ENCODE measurements around the gene RAE1. TPM values are rescaled to one million over a fixed set of nuclear protein-coding genes. Genes with fewer than 3 reads are reported as not detected.

Gene RAE1
- total and polyA plus RNA-seq, 2 of the 4 experiments (the other 2 are of a cell fraction), result 32.8 to 80.5 TPM

- Histone ChIP-seq H2AK9ac (replicated peaks; ENCODE audit: low read depth, low read length, poor library complexity) (no peak overlapping the region), H2BK15ac (ENCODE audit: low read depth, low read length) (no peak overlapping the region), H2BK5ac (ENCODE audit: low read depth, low read length, poor library complexity, severe bottlenecking) (no peak overlapping the region), H3K4me2 (ENCODE audit: low read depth, low read length) (no peak overlapping the region), H4K5ac (ENCODE audit: low read depth, low read length) (no peak overlapping the region), H3K56ac (ENCODE audit: extremely low read depth, insufficient read depth, low read length) (no peak overlapping the region), H3K27me3 (ENCODE audit: control insufficient read depth, insufficient read depth, low read length) (no peaks in the 10 kb centered on the region), H3K9me1 (ENCODE audit: insufficient read depth, low read length) (no peaks in the 10 kb centered on the region), H3K4me3 (ENCODE audit: insufficient read depth, low read depth, low read length) (no peak overlapping the region), H3K9me3 (ENCODE audit: control insufficient read depth, insufficient read depth, low read length) (no peaks in the 10 kb centered on the region), H3K4ac (ENCODE audit: low read depth, low read length) (no peak overlapping the region), H2AK5ac (ENCODE audit: low read depth, low read length) (no peak overlapping the region), H3K9ac (ENCODE audit: low read depth, low read length) (no peak overlapping the region), H4K20me1 (ENCODE audit: insufficient read depth, low read length) (no peaks in the 10 kb centered on the region; the same call in 1 of the 2 replicates), H3K79me1 (ENCODE audit: low read depth in 1 of 2, low read length in 2 of 2) (no peaks in the 10 kb centered on the region), H3K14ac (replicated peaks; ENCODE audit: low read depth, low read length) (no peak overlapping the region), H3K36me3 (ENCODE audit: control insufficient read depth, insufficient read depth, low read length) (peaks cover 20% of the 10 kb centered on the region), H2BK120ac (ENCODE audit: low read depth, low read length) (no peak overlapping the region), H4K8ac (ENCODE audit: low read depth in 2 of 2, low read length in 2 of 2) (no peak overlapping the region), H3K27ac (ENCODE audit: insufficient read depth, low read length) (no peak overlapping the region), H2BK20ac (ENCODE audit: low read depth, low read length) (no peak overlapping the region), H3K4me1 (ENCODE audit: control insufficient read depth, insufficient read depth, low read length) (no peaks in the 10 kb centered on the region), H3K18ac (ENCODE audit: low read depth, low read length) (no peak overlapping the region), H4K91ac (ENCODE audit: insufficient read depth, low read depth, low read length) (no peak overlapping the region), H2AFZ (replicated peaks; ENCODE audit: low read length, poor library complexity) (no peak overlapping the region), H3K23ac (ENCODE audit: low read depth, low read length) (no peak overlapping the region)
- in situ Hi-C loops (cut with MboI; ENCODE audit: low sequenced_read_pairs), result loop anchor here (10.0 to 25.0 kb wide), 3 partner anchors 212 to 1655 kb away; partner anchors contain the start of genes ATP5F1E and PRELID3B
- no TSS peak for BruUV-seq (replicated peaks)
- no peak for ATAC-seq (ENCODE audit: low read depth)
- TF ChIP-seq, protein P1, sequence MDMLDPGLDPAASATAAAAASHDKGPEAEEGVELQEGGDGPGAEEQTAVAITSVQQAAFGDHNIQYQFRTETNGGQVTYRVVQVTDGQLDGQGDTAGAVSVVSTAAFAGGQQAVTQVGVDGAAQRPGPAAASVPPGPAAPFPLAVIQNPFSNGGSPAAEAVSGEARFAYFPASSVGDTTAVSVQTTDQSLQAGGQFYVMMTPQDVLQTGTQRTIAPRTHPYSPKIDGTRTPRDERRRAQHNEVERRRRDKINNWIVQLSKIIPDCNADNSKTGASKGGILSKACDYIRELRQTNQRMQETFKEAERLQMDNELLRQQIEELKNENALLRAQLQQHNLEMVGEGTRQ (IDR thresholded peaks at IDR 0.05; ENCODE audit: low read depth, low read length), result no peak
- TF ChIP-seq CTCF (conservative IDR thresholded peaks at IDR 0.05; ENCODE audit: low read depth, low read length), result no peak
- TF ChIP-seq RFX5 (IDR thresholded peaks at IDR 0.05; ENCODE audit: low read depth, low read length), result no peak
- TF ChIP-seq CHD1 (IDR thresholded peaks at IDR 0.05; ENCODE audit: low read depth, low read length), result no peak
- ChIA-PET POLR2A (ENCODE audit: unreplicated experiment) (no interaction called here), CTCF (interaction anchor here (1.7 kb wide), 1 partner anchor 113 kb away, joined by 10 read pairs; no protein-coding TSS in a partner anchor)
- intact Hi-C loops (cut with micrococcal nuclease), result loop anchor here (10.0 kb wide), 1 partner anchor 832 kb away; no protein-coding TSS in a partner anchor
- WGBS, 2 experiments (ENCODE audit: extremely low coverage in 2 of 2, insufficient read length in 1 of 2), result no CpG with 5 or more reads among the region's 5 CpGs
- dilution Hi-C loops (cut with HindIII; ENCODE audit: low sequenced_read_pairs, unreplicated experiment), result no loop called here
- DNase-seq, result no peak
These were observed 31.5 kb downstream of the RAE1 start for GRCh38 chr20:57382516-57382915.

Data from IMR-90 (cell line).